Measurements from ENCODE around the gene SULT1A1. TPM values are rescaled to one million over a fixed set of nuclear protein-coding genes. Genes with fewer than 3 reads are reported as not detected.

Gene SULT1A1
- total and polyA plus RNA-seq, 2 of the 8 experiments (the other 6 are each of a cell fraction or from before 2014, with no cell fraction given): 2.1 to 4.0 TPM

- TF ChIP-seq CHD7 (IDR thresholded peaks at IDR 0.05; ENCODE audit: insufficient replicate concordance, low read length) (no peak), TCF12 (IDR thresholded peaks at IDR 0.05; ENCODE audit: low read depth, low read length) (no peak), SIN3A (conservative IDR thresholded peaks at IDR 0.05 in 1 of 2, IDR thresholded peaks at IDR 0.05 in 1 of 2; ENCODE audit: low read depth in 1 of 2, low read length in 2 of 2) (no peak), POU5F1 (IDR thresholded peaks at IDR 0.05; ENCODE audit: low read depth, low read length) (no peak), JUND (IDR thresholded peaks at IDR 0.05; ENCODE audit: low read length) (no peak), FOSL1 (IDR thresholded peaks at IDR 0.05; ENCODE audit: insufficient read depth, low read depth, low read length) (no peak), MAFK (IDR thresholded peaks at IDR 0.05; ENCODE audit: low read depth, low read length) (no peak), CEBPB (IDR thresholded peaks at IDR 0.05; ENCODE audit: low read depth, low read length) (no peak)
- TF ChIP-seq, protein P1, sequence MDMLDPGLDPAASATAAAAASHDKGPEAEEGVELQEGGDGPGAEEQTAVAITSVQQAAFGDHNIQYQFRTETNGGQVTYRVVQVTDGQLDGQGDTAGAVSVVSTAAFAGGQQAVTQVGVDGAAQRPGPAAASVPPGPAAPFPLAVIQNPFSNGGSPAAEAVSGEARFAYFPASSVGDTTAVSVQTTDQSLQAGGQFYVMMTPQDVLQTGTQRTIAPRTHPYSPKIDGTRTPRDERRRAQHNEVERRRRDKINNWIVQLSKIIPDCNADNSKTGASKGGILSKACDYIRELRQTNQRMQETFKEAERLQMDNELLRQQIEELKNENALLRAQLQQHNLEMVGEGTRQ (IDR thresholded peaks at IDR 0.05; ENCODE audit: low read length): no peak
- TF ChIP-seq, protein P2, sequence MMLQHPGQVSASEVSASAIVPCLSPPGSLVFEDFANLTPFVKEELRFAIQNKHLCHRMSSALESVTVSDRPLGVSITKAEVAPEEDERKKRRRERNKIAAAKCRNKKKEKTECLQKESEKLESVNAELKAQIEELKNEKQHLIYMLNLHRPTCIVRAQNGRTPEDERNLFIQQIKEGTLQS (IDR thresholded peaks at IDR 0.05; ENCODE audit: insufficient read depth, low read depth, low read length): no peak
These were observed 13.4 kb upstream of the SULT1A1 start (continued) for GRCh38 chr16:28623172-28623711.

All from H1 (cell line).